OCI-LY1 (cell line): ENCODE measurements around the gene IGLL5.

Source experiments
- EZH2 ChIP-seq: fragments of 200-600 bp; sonication (generic), shearing (Covaris generic); IDR thresholded peaks from 2 replicates; pipeline ENCODE4 v1.8.0; 2017; ENCODE audit warnings: borderline replicate concordance, mixed run types, mild to moderate bottlenecking, antibody characterized with exemption, low read length, moderate library complexity, mixed read lengths
- TF ChIP-seq, protein P1 (sequence below): fragments of 200-600 bp; sonication (generic), shearing (Covaris generic); IDR thresholded peaks from 2 replicates; pipeline ENCODE4 v1.5.1; 2017; ENCODE audit warnings: mild to moderate bottlenecking, antibody characterized with exemption, low read length, moderate library complexity, mixed read lengths

DNA sequence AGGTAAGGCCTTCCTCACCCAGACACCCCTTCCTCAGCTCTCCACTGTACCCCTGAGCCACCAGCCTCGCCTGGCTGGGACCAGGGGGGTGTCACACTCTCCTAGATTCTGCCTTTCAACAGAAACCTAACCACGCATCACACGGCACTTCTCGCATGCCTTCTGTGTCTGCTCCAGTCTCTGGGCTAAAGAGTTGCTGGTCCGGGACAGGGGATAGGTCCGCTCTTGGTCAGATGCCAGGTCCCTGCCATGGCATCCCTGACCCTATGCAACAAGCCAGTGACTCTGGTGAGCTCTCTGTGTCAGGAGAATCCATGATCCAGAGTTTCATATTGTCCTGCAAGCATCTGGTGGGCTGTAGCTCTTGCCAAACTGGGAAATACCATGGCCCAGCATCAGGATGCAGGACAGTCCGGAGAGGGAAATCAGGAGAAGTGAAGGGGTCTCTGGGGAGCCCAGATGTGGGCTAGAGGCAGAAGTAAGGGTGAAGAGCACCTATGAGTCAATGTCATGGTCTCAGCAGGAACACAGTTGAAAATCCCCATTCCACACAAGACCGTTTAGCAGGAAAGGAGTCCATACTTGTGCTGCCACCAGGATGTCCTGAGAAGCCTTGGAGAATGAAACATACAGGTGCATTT is 14.1 kb downstream of the IGLL5 start:
- TF ChIP-seq, protein P1, sequence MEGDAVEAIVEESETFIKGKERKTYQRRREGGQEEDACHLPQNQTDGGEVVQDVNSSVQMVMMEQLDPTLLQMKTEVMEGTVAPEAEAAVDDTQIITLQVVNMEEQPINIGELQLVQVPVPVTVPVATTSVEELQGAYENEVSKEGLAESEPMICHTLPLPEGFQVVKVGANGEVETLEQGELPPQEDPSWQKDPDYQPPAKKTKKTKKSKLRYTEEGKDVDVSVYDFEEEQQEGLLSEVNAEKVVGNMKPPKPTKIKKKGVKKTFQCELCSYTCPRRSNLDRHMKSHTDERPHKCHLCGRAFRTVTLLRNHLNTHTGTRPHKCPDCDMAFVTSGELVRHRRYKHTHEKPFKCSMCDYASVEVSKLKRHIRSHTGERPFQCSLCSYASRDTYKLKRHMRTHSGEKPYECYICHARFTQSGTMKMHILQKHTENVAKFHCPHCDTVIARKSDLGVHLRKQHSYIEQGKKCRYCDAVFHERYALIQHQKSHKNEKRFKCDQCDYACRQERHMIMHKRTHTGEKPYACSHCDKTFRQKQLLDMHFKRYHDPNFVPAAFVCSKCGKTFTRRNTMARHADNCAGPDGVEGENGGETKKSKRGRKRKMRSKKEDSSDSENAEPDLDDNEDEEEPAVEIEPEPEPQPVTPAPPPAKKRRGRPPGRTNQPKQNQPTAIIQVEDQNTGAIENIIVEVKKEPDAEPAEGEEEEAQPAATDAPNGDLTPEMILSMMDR: no peak
- TF ChIP-seq EZH2: no peak
